OCI-LY7 (cell line): Measurements from ENCODE around the gene RUVBL2.

Experiments used
- EZH2phosphoT487 ChIP-seq: fragments of 200-600 bp; sonication (generic); IDR thresholded peaks from 2 replicates; pipeline ENCODE4 v1.6.1; 2018; ENCODE audit warnings: low read depth, borderline replicate concordance, mild to moderate bottlenecking, mixed run types, antibody characterized with exemption, low read length, moderate library complexity, mixed read lengths
- TF ChIP-seq, protein P1 (sequence below): fragments of 200-600 bp; sonication (generic); conservative IDR thresholded peaks from 2 replicates; pipeline ENCODE4 v1.5.1; 2014; ENCODE audit warnings: mild to moderate bottlenecking, antibody characterized with exemption, low read length, moderate library complexity, mixed read lengths

DNA sequence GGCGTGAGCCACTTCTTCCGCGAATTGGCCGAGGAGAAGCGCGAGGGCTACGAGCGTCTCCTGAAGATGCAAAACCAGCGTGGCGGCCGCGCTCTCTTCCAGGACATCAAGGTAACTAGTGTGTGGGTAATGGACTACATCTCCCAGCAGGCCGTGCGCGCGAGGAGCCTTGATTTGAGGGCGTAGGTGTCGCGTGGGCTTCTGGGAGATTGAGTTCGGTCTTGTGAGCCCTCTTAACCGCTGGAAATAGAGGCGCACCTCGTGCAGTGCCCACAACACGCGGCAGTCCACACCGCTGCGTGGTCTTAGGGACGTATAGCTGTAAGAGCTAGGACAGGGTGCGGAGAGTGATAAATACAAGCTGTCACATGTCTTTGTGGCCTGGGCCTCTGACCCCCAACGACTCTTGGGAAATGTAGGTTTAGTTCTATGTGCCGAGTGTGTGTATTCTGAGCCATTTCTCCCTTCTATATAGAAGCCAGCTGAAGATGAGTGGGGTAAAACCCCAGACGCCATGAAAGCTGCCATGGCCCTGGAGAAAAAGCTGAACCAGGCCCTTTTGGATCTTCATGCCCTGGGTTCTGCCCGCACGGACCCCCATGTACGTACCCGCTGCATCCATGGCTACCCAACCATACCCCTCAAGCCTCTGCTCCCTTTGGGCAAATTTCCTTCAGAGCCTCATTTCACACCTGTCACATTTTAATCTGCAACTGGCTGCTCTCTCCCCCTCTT is 27.7 kb upstream of the RUVBL2 start:
- TF ChIP-seq, protein P1, sequence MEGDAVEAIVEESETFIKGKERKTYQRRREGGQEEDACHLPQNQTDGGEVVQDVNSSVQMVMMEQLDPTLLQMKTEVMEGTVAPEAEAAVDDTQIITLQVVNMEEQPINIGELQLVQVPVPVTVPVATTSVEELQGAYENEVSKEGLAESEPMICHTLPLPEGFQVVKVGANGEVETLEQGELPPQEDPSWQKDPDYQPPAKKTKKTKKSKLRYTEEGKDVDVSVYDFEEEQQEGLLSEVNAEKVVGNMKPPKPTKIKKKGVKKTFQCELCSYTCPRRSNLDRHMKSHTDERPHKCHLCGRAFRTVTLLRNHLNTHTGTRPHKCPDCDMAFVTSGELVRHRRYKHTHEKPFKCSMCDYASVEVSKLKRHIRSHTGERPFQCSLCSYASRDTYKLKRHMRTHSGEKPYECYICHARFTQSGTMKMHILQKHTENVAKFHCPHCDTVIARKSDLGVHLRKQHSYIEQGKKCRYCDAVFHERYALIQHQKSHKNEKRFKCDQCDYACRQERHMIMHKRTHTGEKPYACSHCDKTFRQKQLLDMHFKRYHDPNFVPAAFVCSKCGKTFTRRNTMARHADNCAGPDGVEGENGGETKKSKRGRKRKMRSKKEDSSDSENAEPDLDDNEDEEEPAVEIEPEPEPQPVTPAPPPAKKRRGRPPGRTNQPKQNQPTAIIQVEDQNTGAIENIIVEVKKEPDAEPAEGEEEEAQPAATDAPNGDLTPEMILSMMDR: no peak
- no peak for TF ChIP-seq EZH2phosphoT487
